ENCODE data around the gene GSG1. TPM values are rescaled to one million over a fixed set of nuclear protein-coding genes. Genes with fewer than 3 reads are reported as not detected.

The GSG1 gene
- total RNA-seq (2014; rRNA removed; shearing (Covaris generic)), result 0.86 and 1.3 TPM in 2 replicates
- 2.0 and 2.9 TPM in 2 replicates for polyA plus RNA-seq (2016; fragmentation: Nextera tagmentation; extraction: Ambion mirVana)

DNA sequence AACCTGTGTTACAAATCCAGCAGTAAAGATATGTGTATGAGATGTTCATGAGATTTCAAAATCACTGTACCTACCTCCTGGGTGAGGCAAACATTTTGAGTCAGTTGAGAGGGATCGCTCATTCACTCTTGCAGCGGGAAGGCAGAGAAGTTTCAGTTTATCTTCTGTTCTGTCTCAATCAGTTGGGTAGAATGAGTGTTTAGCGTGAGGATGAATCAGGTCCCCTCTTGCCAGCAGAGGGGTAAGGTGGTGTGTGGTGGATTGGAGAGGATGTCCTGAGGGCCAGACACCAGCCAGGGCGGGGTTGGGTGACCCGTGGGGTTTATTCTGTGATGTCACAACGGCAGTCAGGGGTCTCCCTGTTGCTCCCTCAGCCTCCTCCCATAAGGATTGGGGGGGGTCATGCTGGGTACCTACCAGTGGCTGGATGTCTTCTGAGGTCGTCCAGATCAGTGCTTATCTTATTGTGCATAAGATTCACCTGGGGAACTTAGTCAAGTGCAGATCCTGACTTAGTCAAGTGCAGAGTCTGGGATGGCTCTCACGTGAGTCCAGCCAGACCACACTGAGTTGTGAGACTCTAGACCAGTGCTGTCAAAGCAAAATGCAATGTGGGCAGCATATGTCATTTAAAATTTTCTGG lies at the start of gene GSG1:
GSG1 (minus strand) TSS at position 277 of the 643 bp plus-strand sequence; CDS start at position 122, 155 bp downstream.
- H3K4me2 ChIP-seq (ENCODE audit: unreplicated experiment), result peak within 1 kb of the TSS; percentile 84

DNA sequence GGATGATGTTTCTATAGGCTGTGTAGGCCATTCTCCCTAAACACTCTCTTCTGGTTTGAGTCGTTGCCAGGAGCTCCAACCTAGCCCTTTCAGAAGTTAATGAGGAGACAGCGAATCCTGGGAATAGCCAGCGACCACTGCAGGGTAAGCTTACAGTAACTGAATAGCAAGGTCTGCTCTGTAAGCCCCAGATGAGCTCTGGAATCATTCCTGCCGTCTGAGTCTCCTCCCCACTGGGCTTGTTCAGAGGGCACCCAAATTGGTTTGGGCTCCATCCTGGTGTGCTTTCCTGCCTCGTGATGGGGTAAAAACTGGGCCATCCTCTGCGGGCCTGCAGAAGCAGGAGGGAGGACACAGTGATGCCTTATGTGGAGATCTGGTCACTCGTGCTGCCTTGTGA lies 49.7 kb upstream of the GSG1 start:
- 54 to 57% methylated on average over 7 of the region's 7 CpGs for WGBS, 2 experiments (ENCODE audit: low coverage in 1 of 2, low lambda C conversion rate in 2 of 2, missing lambda C conversion rate in 2 of 2)
- Histone ChIP-seq H3K9me3 (ENCODE audit: low read depth) (no peaks in the 10 kb centered on the region), H3K9ac (no peak overlapping the region), H3K36me3 (ENCODE audit: low read depth) (no peaks in the 10 kb centered on the region), H3K27me3 (replicated peaks; ENCODE audit: insufficient read depth) (no peaks in the 10 kb centered on the region), H3F3A (ENCODE audit: insufficient read depth) (peaks cover 33% of the 10 kb centered on the region), H3K4me3 (no peak overlapping the region), H3K79me2 (ENCODE audit: insufficient read depth) (no peaks in the 10 kb centered on the region), H4K20me1 (ENCODE audit: insufficient read depth) (no peaks in the 10 kb centered on the region), H3K27ac (peak overlapping the region; percentile 71), H2AFZ (peak overlapping the region; percentile 59; the same call in 1 of the 2 replicates), H3K4me2 (ENCODE audit: unreplicated experiment) (no peak overlapping the region), H3K9me2 (ENCODE audit: insufficient read depth) (no peaks in the 10 kb centered on the region), H3K4me1 (ENCODE audit: insufficient read depth) (peaks cover 44% of the 10 kb centered on the region)
- in situ Hi-C loops (cut with MboI), result no loop called here
- DNase-seq, result no peak
- TF ChIP-seq EZH2phosphoT487 (IDR thresholded peaks at IDR 0.05; ENCODE audit: insufficient read depth, low read depth) (no peak), EZH2 (IDR thresholded peaks at IDR 0.05; ENCODE audit: insufficient read depth, poor library complexity, severe bottlenecking) (no peak)

More for the DNA sequence above, at the start of gene GSG1:
- Histone ChIP-seq H3K27ac (peak within 1 kb of the TSS; percentile 98), H3K4me3 (peak within 1 kb of the TSS; percentile 47), H3K36me3 (ENCODE audit: low read depth) (no peaks in the 10 kb centered on the region), H4K20me1 (ENCODE audit: insufficient read depth) (no peaks in the 10 kb centered on the region), H2AFZ (peak within 1 kb of the TSS; percentile 67), H3K9ac (peak within 1 kb of the TSS; percentile 98), H3K79me2 (ENCODE audit: insufficient read depth) (no peaks in the 10 kb centered on the region), H3K9me2 (ENCODE audit: insufficient read depth) (no peaks in the 10 kb centered on the region), H3K9me3 (ENCODE audit: low read depth) (no peaks in the 10 kb centered on the region), H3F3A (ENCODE audit: insufficient read depth) (peaks cover 48% of the 10 kb centered on the region), H3K27me3 (replicated peaks; ENCODE audit: insufficient read depth) (no peaks in the 10 kb centered on the region), H3K4me1 (ENCODE audit: insufficient read depth) (peaks cover 46% of the 10 kb centered on the region)
- peak; percentile 91 for DNase-seq
- in situ Hi-C loops (cut with MboI), result no loop called here
- 37 to 45% methylated on average over 8 of the region's 8 CpGs for WGBS, 2 experiments (ENCODE audit: low coverage in 1 of 2, low lambda C conversion rate in 2 of 2, missing lambda C conversion rate in 2 of 2)
- no peak for TF ChIP-seq EZH2phosphoT487 (IDR thresholded peaks at IDR 0.05; ENCODE audit: insufficient read depth, low read depth)
- TF ChIP-seq EZH2 (IDR thresholded peaks at IDR 0.05; ENCODE audit: insufficient read depth, poor library complexity, severe bottlenecking), result no peak

DNA sequence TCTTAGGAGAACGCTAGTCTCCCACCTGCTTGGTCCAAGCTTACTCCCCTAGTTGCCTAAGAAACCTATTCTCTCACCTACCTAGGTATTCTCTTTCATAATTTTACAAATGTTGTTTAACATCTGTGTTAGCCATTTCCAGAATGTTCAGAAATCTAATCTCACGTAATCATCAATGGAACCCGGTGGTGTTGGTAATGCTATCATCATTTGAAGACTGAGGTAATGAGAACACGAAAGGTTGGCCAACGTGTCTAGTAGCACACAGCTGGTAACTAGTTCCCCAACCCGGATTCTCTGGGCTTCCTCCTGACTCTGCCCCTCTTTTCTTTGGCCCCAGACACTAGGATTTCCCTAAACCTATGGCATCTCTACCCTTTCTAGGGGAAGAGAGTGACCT lies 49.3 kb upstream of the GSG1 start:
- H3K27ac ChIP-seq, result no peak overlapping the region; the same call in none of the 2 replicates
- no peak overlapping the region for H2AFZ ChIP-seq
- no peak overlapping the region for H3K4me3 ChIP-seq
- TF ChIP-seq EZH2 (IDR thresholded peaks at IDR 0.05; ENCODE audit: insufficient read depth, poor library complexity, severe bottlenecking) (no peak), EZH2phosphoT487 (IDR thresholded peaks at IDR 0.05; ENCODE audit: insufficient read depth, low read depth) (no peak)
- H3K4me2 ChIP-seq (ENCODE audit: unreplicated experiment), result peak overlapping the region; percentile 27
- in situ Hi-C loops (cut with MboI), result no loop called here
- no peaks in the 10 kb centered on the region for H3K27me3 ChIP-seq (replicated peaks; ENCODE audit: insufficient read depth)
- H3K9me2 ChIP-seq (ENCODE audit: insufficient read depth), result no peaks in the 10 kb centered on the region
- no peak for DNase-seq
- 76% methylated on average over 6 of the region's 6 CpGs for WGBS, 2 experiments (ENCODE audit: low coverage in 1 of 2, low lambda C conversion rate in 2 of 2, missing lambda C conversion rate in 2 of 2)
- no peak overlapping the region for H3K9ac ChIP-seq
- H3F3A ChIP-seq (ENCODE audit: insufficient read depth), result peaks cover 33% of the 10 kb centered on the region
- peaks cover 48% of the 10 kb centered on the region for H3K4me1 ChIP-seq (ENCODE audit: insufficient read depth)
- no peaks in the 10 kb centered on the region for H4K20me1 ChIP-seq (ENCODE audit: insufficient read depth)
- H3K9me3 ChIP-seq (ENCODE audit: low read depth), result no peaks in the 10 kb centered on the region
- H3K79me2 ChIP-seq (ENCODE audit: insufficient read depth), result no peaks in the 10 kb centered on the region
- H3K36me3 ChIP-seq (ENCODE audit: low read depth), result no peaks in the 10 kb centered on the region

DNA sequence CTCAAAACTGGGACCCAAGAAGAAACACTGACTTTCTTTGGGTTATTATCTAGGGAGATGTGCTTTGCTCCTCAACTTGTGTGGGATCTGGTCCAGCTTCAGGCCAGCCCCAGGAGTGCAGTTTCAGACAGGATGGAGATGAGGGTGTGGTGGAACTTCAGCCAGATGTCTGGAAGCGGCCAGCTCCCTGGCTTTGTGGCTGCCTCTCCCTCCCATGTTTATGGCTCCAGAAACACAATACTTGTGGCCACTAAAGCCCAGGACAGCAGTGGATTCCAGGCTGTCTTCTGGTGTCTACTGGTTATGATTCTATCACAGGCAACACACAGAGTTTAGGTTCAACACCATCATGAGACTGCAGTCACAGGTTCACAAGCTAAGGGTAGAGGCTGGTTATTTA lies 48.8 kb upstream of the GSG1 start:
- H3K79me2 ChIP-seq (ENCODE audit: insufficient read depth), result no peaks in the 10 kb centered on the region
- H2AFZ ChIP-seq, result 0 out of 2 replicates have a peak overlapping the region, but pooled peaks have one; percentile 41
- DNase-seq, result peak; percentile 62
- no peaks in the 10 kb centered on the region for H3K27me3 ChIP-seq (replicated peaks; ENCODE audit: insufficient read depth)
- H4K20me1 ChIP-seq (ENCODE audit: insufficient read depth), result no peaks in the 10 kb centered on the region
- no peaks in the 10 kb centered on the region for H3K9me3 ChIP-seq (ENCODE audit: low read depth)
- TF ChIP-seq EZH2 (IDR thresholded peaks at IDR 0.05; ENCODE audit: insufficient read depth, poor library complexity, severe bottlenecking) (no peak), EZH2phosphoT487 (IDR thresholded peaks at IDR 0.05; ENCODE audit: insufficient read depth, low read depth) (no peak)
- peaks cover 49% of the 10 kb centered on the region for H3K4me1 ChIP-seq (ENCODE audit: insufficient read depth)
- no peak overlapping the region for H3K9ac ChIP-seq
- no peak overlapping the region for H3K4me3 ChIP-seq
- H3K4me2 ChIP-seq (ENCODE audit: unreplicated experiment), result peak overlapping the region; percentile 27
- H3K36me3 ChIP-seq (ENCODE audit: low read depth), result no peaks in the 10 kb centered on the region
- peaks cover 33% of the 10 kb centered on the region for H3F3A ChIP-seq (ENCODE audit: insufficient read depth)
- no peak overlapping the region; the same call in none of the 2 replicates for H3K27ac ChIP-seq
- in situ Hi-C loops (cut with MboI), result no loop called here
- 23 to 25% methylated on average over 1 of the region's 1 CpG for WGBS, 2 experiments (ENCODE audit: low coverage in 1 of 2, low lambda C conversion rate in 2 of 2, missing lambda C conversion rate in 2 of 2)
- no peaks in the 10 kb centered on the region for H3K9me2 ChIP-seq (ENCODE audit: insufficient read depth)

Data from GM23248 (cell line).